HG03060 (cell line): ENCODE measurements around the gene MSI2.
"Not testable (repeated sequence)": the region's sequence is repeated elsewhere in the genome, so short reads cannot be mapped to it uniquely, and the experiment has no call there.

Experiments used
- ATAC-seq: cut with Tn5 transposase; IDR thresholded peaks from one replicate; pipeline ENCODE4 v1.9.1; 2021; ENCODE audit warnings: low read depth, moderate number of reproducible peaks; ENCODE audit not compliant: unreplicated experiment

The MSI2 gene

DNA sequence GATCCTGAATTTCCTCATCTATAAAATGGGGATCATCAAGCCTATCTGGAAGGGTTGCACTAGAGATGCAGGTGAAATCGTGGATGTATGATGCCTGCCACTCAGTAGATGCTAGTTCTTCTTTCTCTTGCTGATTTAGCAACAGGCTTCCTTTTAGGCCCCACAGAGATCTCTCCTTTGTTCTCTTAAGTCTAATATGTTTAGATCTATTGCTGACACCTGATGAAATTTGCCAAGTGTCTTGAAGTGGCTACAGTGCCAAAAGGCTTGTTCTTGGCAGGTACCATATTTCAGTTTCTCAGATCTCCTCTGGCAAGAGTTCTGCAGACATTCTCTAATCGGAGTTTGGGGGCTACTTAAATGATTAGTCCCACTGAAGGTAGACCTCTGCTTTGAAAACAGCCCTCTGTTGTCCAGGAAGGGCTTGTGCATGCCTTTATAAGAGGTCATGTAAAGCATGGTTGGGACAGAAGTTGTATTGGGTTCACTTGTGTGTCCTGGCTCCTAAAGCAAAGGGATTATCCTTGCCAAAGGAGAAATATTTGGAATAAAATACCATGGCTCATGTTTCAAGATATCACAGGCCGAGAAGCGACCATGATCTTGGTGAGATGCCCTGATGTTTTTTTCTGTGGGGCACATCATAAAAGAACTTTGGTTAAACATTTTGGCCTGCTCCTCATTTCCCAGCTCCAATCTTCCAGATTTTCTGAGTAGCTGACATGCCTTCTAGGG lies 234.0 kb downstream of the MSI2 start:
- no peak for ATAC-seq

DNA sequence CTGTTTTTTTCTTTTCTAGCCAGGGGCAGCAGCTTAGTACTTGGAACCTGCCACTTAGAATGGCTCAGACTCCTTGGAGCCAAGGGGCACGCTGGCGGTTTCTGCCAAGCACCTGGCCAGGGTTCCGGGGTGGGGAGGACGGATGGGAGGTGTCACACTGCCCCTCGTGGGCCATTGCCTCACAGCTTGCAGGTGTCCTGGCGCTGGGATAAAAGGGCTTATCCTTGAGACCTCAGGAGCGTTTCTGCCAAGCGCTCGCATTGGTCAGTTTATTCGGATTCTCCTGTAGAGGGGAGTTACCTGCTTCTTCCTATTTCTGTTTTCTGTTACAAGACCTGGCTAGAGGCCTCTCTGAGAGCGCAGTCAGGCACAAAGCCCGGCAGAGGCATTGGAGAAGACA lies 234.6 kb downstream of the MSI2 start:
- no peak for ATAC-seq

DNA sequence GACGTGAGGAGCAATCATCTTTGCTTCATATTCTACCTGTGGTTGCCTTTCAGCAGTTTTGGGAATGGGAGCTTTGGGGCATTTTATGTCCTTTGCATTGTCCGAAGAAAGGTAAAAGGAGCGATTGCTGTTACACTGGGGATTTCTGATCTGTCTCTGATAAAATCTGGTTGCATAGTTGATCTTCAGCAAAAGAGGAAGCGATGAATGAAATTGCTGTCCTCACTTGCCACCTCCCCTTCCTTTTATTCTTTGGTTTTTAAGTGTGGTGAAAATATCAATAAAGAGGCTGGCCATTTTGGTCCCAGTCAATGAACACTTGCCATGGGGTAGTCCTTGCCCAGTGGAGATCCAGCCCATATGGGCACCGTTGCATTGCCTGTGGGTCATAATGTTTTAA lies 236.8 kb downstream of the MSI2 start:
- no peak for ATAC-seq

DNA sequence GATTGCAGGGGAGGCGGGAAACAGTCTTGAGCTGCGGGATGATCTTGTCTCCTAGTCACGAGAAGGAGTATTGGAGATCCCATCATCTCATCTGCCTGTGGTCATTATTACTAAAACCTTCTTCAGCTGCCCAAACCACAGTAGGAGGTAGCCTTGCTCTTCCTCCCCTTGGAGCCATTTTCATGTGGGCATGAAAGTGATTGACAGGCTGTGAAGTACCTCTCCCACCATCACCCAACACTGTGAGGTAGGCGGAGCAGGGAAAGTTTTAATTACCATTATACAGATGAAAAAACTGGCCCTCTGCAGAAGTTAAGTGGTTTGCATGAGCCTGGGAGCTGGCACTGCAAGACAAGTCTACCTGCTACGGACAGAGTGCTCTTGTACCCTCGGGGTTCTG lies 237.3 kb downstream of the MSI2 start:
- no peak for ATAC-seq

DNA sequence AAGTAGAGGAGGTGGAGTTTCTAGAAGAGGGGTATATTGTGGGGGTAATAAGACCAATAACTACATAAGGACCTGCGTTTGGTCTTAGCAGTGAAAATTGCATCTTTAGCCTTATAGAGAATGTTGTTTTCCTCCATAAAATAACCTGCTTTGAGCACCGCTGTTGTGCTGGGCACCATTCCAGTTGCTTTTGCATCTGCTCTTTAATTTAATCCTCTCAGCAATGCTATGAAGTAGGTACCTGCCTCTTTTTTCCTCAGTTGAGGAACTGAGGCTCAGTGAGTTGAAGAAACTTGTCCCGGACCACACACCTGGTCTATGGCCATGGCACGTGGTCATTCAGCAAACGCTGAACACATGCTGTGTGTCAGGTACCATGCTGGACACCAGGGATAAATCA lies 238.1 kb downstream of the MSI2 start:
- no peak for ATAC-seq

DNA sequence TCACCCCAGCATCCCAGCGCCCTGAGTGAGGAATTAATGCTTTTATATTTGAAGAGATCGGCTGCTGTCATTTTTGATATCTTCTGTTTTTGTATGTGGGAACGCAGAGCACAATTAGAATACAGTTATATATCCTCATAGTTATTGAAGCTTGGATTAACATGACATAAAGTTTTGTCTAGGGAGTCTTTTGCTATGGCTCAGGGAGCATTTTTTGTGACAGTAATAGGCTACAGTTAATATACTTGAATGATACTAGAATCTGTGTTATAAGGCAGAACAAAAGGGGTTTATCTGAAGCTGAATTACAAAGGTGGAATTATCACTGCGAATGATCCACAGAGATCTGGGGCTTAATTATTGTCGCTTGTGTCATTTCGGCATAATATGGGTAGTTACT lies 239.4 kb downstream of the MSI2 start:
- ATAC-seq = no peak

DNA sequence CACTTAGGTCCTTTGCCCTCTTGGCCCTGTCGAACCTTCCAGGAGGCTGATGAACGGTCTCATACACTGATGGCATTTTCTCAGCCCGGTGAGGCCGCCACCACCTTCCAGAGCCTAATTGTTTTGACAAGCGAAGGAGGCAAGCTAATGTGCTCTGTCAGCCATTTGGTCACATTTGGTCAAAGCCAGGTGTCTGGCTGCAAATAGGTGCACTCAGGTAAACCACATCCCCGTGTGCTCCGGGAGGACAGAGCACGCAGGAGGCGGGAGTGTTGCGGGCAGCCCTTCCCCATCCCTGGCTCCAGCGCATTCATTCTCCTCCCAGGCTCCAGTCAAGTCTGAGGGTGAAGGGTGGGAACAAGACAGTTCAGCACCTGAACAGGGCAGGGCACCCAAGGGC lies 240.1 kb downstream of the MSI2 start:
- no peak for ATAC-seq

DNA sequence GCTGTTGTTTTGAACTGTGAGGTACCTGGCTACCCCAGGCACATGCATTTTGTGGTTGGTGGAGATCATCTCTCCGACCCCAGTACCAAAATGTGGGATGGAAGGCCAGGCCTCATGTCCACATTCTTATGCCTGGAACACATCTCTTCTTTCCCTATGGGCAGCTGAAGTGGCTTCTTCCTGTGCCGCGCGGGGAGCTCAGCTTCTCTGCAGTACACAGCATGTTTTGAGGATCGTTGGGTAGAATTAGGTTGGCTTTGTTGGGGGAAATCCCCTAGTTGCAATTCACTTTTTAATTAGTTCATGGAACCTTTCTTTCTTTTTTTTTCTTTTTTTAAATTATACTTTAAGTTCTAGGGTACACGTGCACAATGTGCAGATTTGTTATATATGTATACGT lies 242.1 kb downstream of the MSI2 start:
- no peak for ATAC-seq

DNA sequence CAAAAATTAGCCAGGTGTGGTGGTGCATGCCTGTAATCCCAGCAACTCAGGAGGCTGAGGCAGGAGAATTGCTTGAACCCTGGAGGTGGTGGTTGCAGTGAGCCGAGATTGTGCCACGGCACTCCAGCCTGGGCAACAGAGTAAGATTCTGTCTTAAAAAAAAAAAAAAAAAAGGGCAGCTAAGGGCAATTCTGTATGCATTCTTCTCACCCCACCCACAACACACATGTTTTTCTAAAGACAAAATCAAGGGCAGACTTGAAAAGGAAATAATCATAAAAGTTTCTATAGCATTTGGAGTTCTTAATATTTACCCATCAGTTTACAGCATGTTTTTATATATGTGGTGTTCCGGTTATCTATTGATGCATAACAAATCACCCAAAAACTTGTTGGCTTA lies 242.9 kb downstream of the MSI2 start:
- not testable (repeated sequence) for ATAC-seq

DNA sequence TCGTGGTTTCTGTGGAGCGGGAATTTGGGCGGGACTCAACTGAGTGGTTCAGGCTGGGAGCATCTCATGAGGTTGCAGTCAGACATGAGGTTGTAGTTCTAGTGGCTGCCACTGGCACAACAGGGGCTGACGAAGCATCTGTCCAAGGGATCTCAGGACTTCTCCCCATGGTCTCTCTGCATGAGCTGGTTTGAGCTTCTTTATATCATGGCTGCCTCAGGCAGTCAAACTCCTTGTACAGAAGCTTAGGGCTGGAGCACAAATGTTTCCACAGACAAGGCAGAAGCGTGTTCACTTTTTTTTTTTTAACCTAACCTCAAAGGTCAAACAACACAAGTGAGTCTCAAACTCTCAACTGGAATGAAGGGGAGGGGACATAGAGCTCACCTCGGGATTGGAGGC lies 243.3 kb downstream of the MSI2 start:
- ATAC-seq = no peak

DNA sequence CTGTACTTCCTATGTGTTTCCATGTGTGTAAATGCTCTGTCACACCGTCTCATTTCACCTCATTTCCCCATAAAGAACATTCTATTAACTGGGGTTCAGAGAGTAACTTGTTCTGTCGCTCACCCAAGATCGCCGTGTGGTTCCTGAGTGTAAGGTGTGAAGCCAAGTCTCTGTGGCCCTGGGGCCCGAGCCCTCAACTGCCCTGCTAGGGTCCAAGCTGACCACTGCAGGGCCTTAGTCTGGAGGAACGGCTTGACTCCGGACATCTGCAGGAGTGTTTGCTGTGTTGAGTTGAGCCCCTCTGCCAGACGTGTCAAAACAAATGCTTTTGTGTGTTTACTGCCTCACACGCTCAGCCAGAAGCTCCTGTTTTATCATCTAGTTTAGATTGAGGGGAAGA lies 244.7 kb downstream of the MSI2 start:
- no peak for ATAC-seq

DNA sequence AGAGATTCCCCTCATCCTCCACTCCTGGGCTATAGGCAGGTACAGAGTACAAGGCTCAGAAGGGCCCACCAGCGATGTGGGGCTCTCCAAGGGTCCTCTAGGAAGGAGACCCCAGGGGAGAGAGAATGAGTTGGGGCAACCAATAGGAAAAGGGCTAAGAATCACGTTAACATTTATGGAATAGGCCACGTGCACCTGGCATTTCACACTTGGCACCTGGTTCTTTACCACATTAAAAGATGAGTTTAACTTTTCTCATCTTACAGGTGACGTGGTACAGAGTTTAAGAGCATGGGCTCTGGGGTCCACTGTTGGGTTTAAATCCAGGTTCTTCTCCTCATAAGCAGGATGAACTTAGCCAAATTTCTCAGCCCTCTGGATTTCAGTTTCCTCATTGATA lies 245.7 kb downstream of the MSI2 start:
- ATAC-seq = no peak

DNA sequence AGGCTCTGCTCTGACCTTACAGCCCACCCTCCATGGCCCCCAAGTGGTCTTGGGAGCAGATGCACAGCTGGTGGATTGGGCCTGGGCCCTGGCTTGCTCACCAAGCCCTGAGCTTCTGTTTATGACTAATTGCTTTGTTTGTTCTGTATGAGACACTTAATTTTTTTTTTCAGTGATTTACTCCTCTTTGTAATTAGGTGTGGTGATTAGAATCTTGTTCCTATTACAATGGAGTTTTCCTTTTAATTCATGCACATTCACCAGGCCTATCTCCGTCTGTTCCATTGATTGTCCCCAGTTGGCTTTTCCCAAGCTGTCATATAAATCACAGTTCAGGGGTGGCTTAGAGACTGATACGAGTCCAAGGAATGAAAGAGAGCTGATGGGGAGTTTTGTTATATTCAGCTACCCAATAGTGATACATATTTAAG lies 246.5 kb downstream of the MSI2 start:
- ATAC-seq = no peak

DNA sequence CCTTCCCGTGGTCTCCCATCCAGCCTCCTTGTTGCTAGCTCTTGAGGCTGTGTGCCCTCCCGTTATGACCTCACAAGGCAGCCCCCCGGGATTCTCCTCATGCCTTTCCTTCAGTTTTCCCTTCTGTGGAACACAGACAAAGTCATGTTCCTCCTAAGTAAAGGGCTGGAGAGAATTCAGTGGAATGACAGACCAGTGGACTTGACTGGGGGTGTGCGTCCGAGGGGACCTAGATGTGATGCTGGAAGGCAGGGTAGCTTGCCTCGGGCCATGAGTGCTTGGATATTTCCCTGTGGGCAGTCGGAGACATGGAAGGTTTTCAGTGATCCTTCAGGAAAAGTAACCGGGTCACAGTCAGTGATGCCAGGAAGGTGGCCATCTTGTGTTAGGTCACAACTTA lies 247.9 kb downstream of the MSI2 start:
- no peak for ATAC-seq

DNA sequence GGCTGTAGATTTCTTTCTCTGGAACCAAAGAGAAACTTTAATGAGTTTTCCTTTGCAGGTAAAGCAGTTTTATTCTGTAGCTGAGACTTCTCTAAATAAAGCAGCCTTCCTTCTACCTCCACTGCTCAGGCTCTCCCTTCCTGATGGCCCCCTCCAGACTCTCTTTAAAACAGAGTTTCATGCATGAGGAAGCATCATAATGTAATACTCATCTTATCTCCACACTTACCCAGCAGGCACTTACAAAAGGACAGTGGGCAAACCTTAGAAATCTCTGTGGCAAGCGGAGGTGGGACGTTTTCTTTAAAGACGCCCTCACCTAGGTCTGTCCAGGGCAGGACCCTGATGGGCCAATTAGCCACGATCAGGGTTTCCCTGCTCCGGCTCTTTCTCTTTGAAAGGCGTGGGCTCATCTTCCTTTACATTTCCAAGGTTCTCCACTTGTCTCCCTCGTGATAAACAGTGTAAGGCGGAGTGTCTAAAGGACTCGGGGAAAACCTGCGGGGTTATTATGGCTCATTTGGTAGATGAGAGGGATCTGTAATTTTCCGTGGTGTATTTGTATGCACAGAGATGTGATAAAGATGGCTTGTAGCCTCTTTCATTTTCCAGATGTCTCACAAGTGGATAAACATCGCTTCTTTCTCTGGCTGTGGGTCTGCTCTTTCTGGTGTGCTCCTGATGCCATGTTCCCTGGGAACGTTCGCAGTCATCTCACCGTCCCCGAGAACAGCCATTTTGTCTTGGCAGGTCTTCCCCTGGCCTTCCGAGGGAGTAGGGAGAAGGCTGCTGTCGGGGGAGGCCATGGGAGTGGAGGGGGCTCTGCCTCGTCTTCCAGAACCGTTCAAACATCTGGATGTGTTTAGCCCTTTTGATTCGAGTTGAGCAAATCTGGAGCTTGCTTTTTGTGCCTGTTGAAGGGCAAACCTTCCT lies 249.8 kb downstream of the MSI2 start:
- ATAC-seq = no peak

DNA sequence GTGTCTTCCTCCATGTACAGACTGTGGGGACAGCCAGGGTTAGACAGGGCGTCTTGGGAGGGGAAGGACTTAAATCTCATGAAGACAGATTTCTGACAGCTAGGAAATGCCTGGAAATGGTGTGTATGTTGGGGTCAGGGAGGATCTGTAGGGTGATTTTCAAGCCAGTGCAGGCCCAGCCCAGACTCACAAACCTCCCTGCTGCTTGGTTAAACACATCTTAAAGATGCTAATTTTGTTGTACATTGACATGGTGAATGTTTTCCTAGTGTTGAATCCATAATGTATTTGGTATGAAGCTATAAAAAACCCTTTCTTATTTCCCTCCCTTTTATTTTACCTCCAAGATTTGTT lies 250.4 kb downstream of the MSI2 start:
- ATAC-seq = no peak

DNA sequence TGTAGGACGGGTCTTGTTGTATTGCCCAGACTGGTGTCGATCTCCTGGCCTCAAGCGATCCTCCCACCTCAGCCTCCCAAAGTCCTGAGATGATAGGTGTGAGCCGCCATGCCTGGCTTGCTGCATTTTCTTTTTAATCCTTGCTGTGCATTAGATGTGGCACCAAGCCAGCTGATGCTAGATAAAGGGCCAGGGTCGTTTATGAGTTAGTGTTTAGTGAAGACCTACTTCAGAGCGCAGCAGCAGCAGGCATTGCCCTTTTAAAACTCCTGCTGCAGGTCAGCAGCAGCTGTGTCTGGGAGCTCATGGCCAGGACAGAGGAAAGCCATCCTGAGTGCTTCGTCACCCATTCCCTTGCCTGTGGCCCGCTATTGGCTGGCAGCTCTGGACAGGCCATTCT lies 251.5 kb downstream of the MSI2 start:
- no peak for ATAC-seq

DNA sequence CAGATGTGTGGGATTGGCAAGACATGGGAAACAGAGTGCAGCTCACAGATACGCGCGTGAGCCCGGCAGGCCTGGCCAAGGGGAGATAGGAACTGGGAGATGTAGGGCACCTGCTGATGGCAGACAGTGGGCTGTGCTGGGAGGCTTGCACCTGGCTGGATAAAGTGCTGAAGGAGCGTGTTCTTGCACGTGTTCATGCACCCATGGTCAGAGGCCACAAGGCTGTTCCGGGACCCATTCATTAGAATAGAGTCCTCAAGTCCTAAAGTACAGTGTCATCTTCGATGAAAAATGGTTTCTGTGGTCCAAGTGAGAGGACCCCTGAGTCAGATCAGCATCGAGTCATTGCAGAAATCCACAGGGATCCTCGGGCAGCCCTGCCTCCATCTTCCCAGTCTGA lies 252.3 kb downstream of the MSI2 start:
- no peak for ATAC-seq

DNA sequence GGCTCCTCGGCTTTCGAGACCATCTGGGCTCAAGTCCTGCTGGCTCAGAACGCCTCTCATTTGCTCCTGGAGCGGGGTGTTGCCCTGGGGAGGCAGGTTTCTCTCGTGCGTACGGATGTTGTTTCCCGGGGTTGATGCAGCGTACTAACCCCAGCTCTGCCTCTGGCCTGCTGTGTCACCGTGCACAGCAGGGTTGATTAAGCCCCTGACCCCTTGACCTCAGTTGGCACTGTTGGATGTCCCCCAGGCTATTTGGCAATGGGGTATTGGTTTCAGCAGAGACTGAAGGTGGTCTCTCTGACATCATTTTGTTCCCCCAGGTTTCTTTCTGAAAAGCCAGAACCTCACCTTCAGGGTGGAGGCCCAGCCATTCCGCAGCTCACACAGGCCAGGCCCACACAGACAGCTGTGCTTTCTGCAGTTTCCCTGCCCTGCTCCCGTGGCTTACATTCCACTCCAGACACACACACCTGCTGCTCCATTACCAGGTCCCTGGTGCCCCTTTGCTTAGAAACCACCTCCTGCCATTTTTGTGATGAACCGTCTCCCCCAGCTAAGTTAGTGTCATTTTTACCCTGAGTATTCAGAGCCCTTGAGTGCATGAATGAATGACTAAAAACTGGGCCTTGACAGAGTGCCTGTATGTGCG lies 255.3 kb downstream of the MSI2 start:
- no peak for ATAC-seq

DNA sequence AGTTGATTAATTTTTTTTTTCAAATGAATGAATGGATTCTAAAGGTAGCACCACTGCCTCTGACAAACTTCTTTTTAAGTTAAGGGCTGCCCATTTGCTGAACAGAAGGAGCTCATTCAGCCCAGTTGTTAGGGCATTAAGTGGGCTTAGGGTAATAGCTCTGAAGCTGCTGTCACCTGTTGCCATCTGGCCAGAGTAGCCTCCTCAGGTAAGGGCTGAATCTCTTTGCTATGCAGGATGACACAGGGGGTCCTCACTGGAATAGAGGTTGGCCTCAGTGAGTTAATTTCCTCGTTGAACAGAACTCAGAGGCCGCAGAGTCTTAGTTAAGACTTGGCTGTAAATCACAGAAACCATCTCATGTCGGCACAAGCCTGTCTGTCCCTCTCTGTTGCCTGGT lies 255.9 kb downstream of the MSI2 start:
- no peak for ATAC-seq

DNA sequence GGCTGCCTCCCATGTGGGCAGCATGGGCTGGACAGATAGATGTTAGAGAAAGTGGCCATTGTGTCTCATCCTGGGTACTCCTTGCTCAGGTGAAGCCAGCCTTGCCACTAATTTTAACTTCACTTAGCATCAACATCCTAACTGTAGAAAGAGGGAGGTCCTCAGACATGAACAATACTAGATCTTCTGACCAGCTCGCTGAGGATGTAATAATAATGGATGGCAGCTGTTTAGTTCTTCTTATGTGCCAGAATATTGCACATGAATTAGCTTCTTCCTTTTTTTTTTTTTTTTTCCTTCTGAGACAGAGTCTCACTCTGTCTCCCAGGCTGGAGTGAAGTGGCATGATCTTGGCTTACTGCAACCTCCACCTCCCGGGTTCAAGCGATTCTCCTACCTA lies 256.4 kb downstream of the MSI2 start:
- ATAC-seq = no peak

DNA sequence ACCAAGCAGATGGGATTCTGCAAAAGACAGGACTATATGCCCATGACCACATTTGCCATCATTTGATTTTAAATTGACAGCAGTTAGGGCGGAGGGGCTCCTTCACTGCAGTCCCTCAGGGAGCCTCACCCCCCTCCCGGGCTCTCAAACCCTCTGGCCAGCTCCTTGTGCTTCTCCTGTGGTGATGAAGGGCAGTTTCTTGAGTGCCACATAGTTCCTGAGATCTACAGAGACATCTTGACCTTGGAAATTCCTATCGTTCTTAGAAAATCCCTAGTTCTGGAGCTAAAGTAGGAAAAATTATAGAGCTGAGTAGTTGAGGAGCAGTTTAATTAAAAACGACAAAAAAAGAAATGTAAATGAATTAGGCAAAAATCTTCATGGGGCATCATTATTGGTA lies 257.2 kb downstream of the MSI2 start:
- no peak for ATAC-seq
